WTC11 (cell line): Measurements from ENCODE around the gene COL9A2.

Experiments
- ATF3 ChIP-seq: sonication (generic); formaldehyde crosslinking; conservative IDR thresholded peaks from 2 replicates; pipeline ENCODE4 v1.8.1; 2022; ENCODE audit warnings: mild to moderate bottlenecking, missing genetic modification reagents
- CTCF ChIP-seq: fragments of 200-600 bp; IDR thresholded peaks from 2 replicates; pipeline ENCODE4 v1.8.0; 2022; ENCODE audit warnings: antibody characterized with exemption
- FOXP1 ChIP-seq: sonication (generic); formaldehyde crosslinking; IDR thresholded peaks from 2 replicates; pipeline ENCODE4 v1.8.0; 2022; ENCODE audit warnings: missing genetic modification reagents, mild to moderate bottlenecking, moderate library complexity, borderline replicate concordance
- SP1 ChIP-seq: sonication (generic); formaldehyde crosslinking; conservative IDR thresholded peaks from 2 replicates; pipeline ENCODE4 v1.8.1; 2022; ENCODE audit warnings: missing genetic modification reagents
- USF1 ChIP-seq: sonication (generic); formaldehyde crosslinking; IDR thresholded peaks from 2 replicates; pipeline ENCODE4 v1.8.0; 2022; ENCODE audit warnings: mild to moderate bottlenecking, missing genetic modification reagents

GRCh38 chr1:40305451-40305850, 11.6 kb downstream of the COL9A2 start:
- no peak for TF ChIP-seq SP1 (CRISPR knock-in tag)
- no peak for TF ChIP-seq USF1 (CRISPR knock-in tag)
- no peak for TF ChIP-seq FOXP1 (CRISPR knock-in tag)
- no peak for TF ChIP-seq CTCF
- TF ChIP-seq ATF3 (CRISPR knock-in tag) = no peak
